LNCAP (cell line): Measurements from ENCODE around the gene SULT1A2.
A peak's percentile ranks its signal among the peaks of the same experiment; 100 is the strongest.

Source experiments
- TF ChIP-seq, protein P1 (sequence below): fragments of 450-650 bp; IDR thresholded peaks from 2 replicates; pipeline ENCODE4 v1.5.1; 2017; ENCODE audit warnings: mild to moderate bottlenecking

Gene SULT1A2

DNA sequence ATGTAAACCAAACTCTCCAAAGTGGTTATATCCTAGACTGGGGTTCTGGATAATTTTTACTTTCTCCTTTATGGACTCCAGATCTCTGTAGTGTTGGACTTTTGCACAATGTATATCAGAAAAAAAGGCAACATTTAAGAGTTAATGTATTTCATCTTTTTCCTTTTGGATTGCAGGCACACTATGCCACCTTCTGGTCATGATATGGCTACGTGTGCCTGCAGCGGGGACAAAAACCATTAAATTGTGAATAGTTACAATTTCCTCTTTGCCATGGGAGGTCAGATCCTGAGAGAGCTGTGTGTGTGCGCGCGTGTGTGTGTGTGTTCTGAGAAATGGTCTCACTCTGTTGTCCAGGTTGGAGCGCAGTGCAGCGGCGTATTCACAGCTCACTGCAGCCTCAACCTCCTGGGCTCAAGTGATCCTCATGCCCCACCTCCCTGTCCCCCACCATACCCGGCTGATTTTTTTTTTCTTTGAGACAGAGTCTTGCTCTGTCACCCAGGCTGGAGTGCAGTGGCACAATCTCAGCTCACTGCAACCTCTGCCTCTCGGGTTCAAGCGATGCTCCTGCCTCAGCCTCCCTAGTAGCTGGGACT is 47.5 kb downstream of the SULT1A2 start:
- TF ChIP-seq, protein P1, sequence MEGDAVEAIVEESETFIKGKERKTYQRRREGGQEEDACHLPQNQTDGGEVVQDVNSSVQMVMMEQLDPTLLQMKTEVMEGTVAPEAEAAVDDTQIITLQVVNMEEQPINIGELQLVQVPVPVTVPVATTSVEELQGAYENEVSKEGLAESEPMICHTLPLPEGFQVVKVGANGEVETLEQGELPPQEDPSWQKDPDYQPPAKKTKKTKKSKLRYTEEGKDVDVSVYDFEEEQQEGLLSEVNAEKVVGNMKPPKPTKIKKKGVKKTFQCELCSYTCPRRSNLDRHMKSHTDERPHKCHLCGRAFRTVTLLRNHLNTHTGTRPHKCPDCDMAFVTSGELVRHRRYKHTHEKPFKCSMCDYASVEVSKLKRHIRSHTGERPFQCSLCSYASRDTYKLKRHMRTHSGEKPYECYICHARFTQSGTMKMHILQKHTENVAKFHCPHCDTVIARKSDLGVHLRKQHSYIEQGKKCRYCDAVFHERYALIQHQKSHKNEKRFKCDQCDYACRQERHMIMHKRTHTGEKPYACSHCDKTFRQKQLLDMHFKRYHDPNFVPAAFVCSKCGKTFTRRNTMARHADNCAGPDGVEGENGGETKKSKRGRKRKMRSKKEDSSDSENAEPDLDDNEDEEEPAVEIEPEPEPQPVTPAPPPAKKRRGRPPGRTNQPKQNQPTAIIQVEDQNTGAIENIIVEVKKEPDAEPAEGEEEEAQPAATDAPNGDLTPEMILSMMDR, result peak; percentile 78

DNA sequence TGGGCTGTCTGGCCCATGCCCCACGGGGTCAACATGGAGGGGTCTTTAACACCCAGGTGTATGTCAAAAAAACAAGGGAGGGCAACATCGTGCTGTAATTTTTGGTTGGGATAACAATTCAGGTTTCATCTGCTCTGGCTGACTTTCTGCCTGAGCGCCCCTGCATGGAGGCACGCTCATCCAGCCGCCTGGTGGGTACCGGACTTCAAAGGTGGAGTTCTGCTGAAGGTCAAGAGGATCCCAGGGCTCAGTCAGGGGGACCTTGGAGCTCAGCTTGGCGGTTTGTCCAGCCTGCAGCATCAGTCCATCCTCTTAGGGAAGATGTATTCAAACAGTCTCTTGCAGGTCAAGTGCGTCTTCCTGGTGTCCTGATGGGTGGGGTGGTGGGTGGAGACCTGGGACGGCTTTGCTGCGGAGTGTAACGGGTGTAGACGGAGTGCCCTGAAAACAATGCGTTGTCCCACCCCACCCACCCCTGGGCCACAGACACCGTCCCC is 48.5 kb downstream of the SULT1A2 start:
- TF ChIP-seq, protein P1, result no peak

DNA sequence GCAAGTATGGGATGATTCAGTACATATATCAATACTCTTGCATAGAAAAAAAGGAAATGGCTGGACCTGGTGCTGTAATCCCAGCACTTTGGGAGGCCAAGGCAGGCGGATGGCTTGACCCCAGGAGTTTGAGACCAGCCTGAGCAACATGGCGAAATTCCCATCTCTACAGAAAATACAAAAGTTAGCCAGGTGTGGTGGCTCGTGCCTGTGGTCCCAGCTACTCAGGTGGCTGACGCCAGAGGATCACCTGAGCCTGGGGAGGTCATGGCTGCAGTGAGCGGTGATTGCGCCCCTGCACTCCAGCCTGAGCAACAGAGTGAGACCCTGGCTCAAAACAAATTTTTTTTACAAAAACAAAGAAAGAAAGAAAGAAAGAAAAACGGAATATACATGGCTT is 50.2 kb downstream of the SULT1A2 start:
- TF ChIP-seq, protein P1, result no peak

DNA sequence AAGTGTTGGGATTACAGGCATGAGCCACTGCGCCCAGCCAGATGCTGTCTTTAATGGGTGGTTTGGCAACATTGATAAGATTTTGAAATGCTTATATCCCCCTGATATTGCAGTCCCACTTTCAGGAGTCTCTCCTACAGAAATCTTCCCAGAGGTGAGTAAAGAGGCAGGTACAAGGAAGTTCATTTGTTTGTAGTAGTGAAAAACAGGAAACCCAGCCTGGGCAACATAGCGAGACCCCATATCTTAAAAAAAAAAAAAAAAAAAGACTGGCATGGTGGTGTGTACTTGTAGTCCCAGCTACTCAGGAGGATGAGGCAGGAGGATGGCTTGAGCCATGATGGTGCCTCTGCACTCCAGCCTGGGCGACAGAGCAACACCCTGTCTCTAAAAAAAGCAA is 51.9 kb downstream of the SULT1A2 start:
- TF ChIP-seq, protein P1, result no peak

DNA sequence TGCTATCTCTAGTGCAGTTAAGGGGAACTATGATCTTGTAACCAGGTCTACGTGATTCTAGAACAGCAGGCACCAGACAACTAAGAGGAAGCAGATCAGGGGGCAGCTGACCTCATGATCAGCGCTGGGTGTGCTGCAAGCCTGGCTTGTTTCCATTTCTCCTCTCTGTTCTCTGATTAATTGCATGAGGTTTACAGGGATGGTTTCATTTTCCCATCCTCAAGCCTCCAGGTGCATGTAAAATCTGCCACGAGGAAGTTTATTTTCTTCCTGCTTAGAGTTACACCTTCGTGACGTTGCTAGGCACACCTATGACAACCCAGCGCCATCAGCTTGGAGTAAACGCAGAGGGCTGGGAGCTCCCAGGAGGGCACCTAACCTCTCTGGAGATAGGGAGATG is 53.8 kb downstream of the SULT1A2 start:
- TF ChIP-seq, protein P1, result no peak

DNA sequence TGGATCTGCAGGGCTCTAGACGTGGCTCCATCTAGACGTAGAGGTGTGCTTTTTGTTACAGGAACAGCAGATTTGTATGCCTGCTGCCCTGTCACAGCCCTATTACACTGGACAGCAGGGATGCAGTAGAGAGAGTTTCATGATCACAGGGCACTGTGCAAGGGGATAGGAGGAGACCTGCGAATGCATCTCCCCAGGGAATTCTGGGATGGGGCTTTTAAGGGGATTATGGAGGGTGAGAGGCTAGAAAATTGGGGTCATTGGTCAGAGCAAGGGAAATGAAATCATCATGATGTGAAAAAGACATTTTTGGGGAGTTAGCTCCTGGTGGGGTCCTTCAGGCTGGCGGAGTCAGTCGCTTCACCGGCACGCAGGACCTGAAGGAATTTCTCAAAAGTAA is 54.2 kb downstream of the SULT1A2 start:
- TF ChIP-seq, protein P1, result no peak
